HEK293 (cell line): ENCODE data around the gene MAGI2.

ENCODE experiments used
- CTCF ChIA-PET: fragments of 350-600 bp; formaldehyde crosslinking; extraction: SDS; loops from one replicate; lab custom pipeline; 2021; ENCODE audit warnings: antibody characterized with exemption; lab: Yijun Ruan, JAX
- POLR2A ChIA-PET: fragments of 300-600 bp; formaldehyde crosslinking; extraction: SDS; loops from one replicate; lab custom pipeline; 2020; ENCODE audit warnings: antibody characterized with exemption, inconsistent platforms; lab: Yijun Ruan, JAX
- H3K27ac ChIP-seq: fragments of 200-500 bp; sonication (Bioruptor generic); 2 replicates; pipeline ENCODE4 v1.5.1; 2014; ENCODE audit warnings: low read depth, low read length, control low read depth, inconsistent platforms; ENCODE audit errors: extremely low read depth
- H3K36me3 ChIP-seq, 2 experiments: fragments of 200-500 bp in 1 of 2; sonication (Bioruptor generic) in 1 of 2; 1 replicate in 1 of 2; 2 replicates in 1 of 2; pipeline ENCODE4 v1.5.1; 2014 to 2017; ENCODE audit warnings: inconsistent platforms in 2 of 2, low read length in 2 of 2; ENCODE audit not compliant: control insufficient read depth in 2 of 2, insufficient read depth in 1 of 2
- H3K4me1 ChIP-seq: fragments of 200-500 bp; sonication (Bioruptor generic); 2 replicates; pipeline ENCODE4 v1.5.1; 2014; ENCODE audit warnings: mild to moderate bottlenecking, low read length, inconsistent platforms; ENCODE audit not compliant: control insufficient read depth, insufficient read depth
- H3K4me3 ChIP-seq: 2 replicates; pipeline ENCODE4 v1.5.1; 2011; ENCODE audit warnings: low read depth, mild to moderate bottlenecking, control low read depth, low read length, moderate library complexity
- H3K9me3 ChIP-seq: fragments of 200-500 bp; sonication (Bioruptor generic); 2 replicates; pipeline ENCODE4 v1.5.1; 2014; ENCODE audit warnings: low read depth, low read length, inconsistent platforms; ENCODE audit not compliant: control insufficient read depth, insufficient read depth
- FEZF1 ChIP-seq: fragments of 450-650 bp; formaldehyde crosslinking; IDR thresholded peaks from 2 replicates; pipeline ENCODE4 v1.5.1; 2016; ENCODE audit warnings: missing biosample characterization, missing genetic modification characterization
- PRDM10 ChIP-seq: fragments of 450-650 bp; formaldehyde crosslinking; IDR thresholded peaks from 2 replicates; pipeline ENCODE4 v1.5.1; 2016; ENCODE audit warnings: missing biosample characterization, missing genetic modification characterization
- SP7 ChIP-seq: fragments of 450-650 bp; formaldehyde crosslinking; IDR thresholded peaks from 2 replicates; pipeline ENCODE4 v1.5.1; 2016; ENCODE audit warnings: missing biosample characterization, missing genetic modification characterization
- TRIM28 ChIP-seq: IDR thresholded peaks from 2 replicates; pipeline ENCODE4 v1.6.1; 2011; ENCODE audit warnings: low read length, control low read depth, borderline replicate concordance
- ZBTB20 ChIP-seq: fragments of 450-650 bp; formaldehyde crosslinking; IDR thresholded peaks from 2 replicates; pipeline ENCODE4 v1.5.1; 2016; ENCODE audit warnings: missing biosample characterization, missing genetic modification characterization
- ZBTB6 ChIP-seq: fragments of 450-650 bp; formaldehyde crosslinking; IDR thresholded peaks from 2 replicates; pipeline ENCODE4 v1.5.1; 2017; ENCODE audit warnings: missing biosample characterization, missing genetic modification characterization
- ZFP37 ChIP-seq: fragments of 450-650 bp; formaldehyde crosslinking; IDR thresholded peaks from 2 replicates; pipeline ENCODE4 v1.5.1; 2016; ENCODE audit warnings: missing biosample characterization, missing genetic modification characterization
- ZNF239 ChIP-seq: fragments of 450-650 bp; formaldehyde crosslinking; IDR thresholded peaks from 2 replicates; pipeline ENCODE4 v1.5.1; 2016; ENCODE audit warnings: missing biosample characterization, missing genetic modification characterization
- ZNF335 ChIP-seq: fragments of 450-650 bp; formaldehyde crosslinking; conservative IDR thresholded peaks from 2 replicates; pipeline ENCODE4 v1.5.1; 2016; ENCODE audit warnings: missing biosample characterization, missing genetic modification characterization
- ZNF362 ChIP-seq: fragments of 450-650 bp; formaldehyde crosslinking; IDR thresholded peaks from 2 replicates; pipeline ENCODE4 v1.5.1; 2016; ENCODE audit warnings: missing biosample characterization, missing genetic modification characterization
- ZNF366 ChIP-seq: fragments of 450-650 bp; formaldehyde crosslinking; conservative IDR thresholded peaks from 2 replicates; pipeline ENCODE4 v1.5.1; 2016; ENCODE audit warnings: missing biosample characterization, missing genetic modification characterization
- ZNF398 ChIP-seq: fragments of 450-650 bp; formaldehyde crosslinking; IDR thresholded peaks from 2 replicates; pipeline ENCODE4 v1.5.1; 2017; ENCODE audit warnings: missing biosample characterization, missing genetic modification characterization
- ZNF580 ChIP-seq: fragments of 450-650 bp; formaldehyde crosslinking; IDR thresholded peaks from 2 replicates; pipeline ENCODE4 v1.5.1; 2016; ENCODE audit warnings: missing biosample characterization, missing genetic modification characterization
- ZNF596 ChIP-seq: fragments of 450-650 bp; IDR thresholded peaks from 2 replicates; pipeline ENCODE4 v1.5.0; 2018; ENCODE audit warnings: missing biosample characterization, mild to moderate bottlenecking, missing genetic modification characterization, moderate library complexity

The MAGI2 gene

GRCh38 chr7:78770422-78771410 lies 682.8 kb downstream of the MAGI2 start:
- no peak overlapping the region for H3K27ac ChIP-seq
- H3K4me1 ChIP-seq, result peaks cover 7% of the 10 kb centered on the region
- no peaks in the 10 kb centered on the region for H3K36me3 ChIP-seq
- CTCF ChIA-PET, result no interaction called here
- 0 out of 2 replicates have a peak, but pooled peaks have one; percentile 21 for TF ChIP-seq ZNF580 (tag by site-specific recombination)
- peak; percentile 47; the same call in 1 of the 2 replicates for TF ChIP-seq ZNF596 (tag by site-specific recombination)
- TF ChIP-seq PRDM10, result peak; percentile 17; the same call in 1 of the 2 replicates
- no peak for TF ChIP-seq ZNF362 (tag by site-specific recombination)
- TF ChIP-seq TRIM28, result peak; percentile 54; the same call in 1 of the 2 replicates
- no peak for TF ChIP-seq ZNF239
- peak; percentile 60; the same call in 1 of the 2 replicates for TF ChIP-seq ZNF366 (tag by site-specific recombination)
- TF ChIP-seq FEZF1, result no peak
- TF ChIP-seq ZFP37 (tag by site-specific recombination), result no peak
- peak; percentile 94 for TF ChIP-seq ZNF398 (tag by site-specific recombination)
- TF ChIP-seq ZBTB20 (tag by site-specific recombination), result peak; percentile 68
- TF ChIP-seq ZBTB6, result no peak
- H3K4me3 ChIP-seq, result peak overlapping the region; percentile 26
- no peaks in the 10 kb centered on the region for H3K9me3 ChIP-seq
- POLR2A ChIA-PET, result no interaction called here

GRCh38 chr7:78769481-78770101 lies 683.9 kb downstream of the MAGI2 start:
- no peaks in the 10 kb centered on the region for H3K36me3 ChIP-seq
- H3K9me3 ChIP-seq, result no peaks in the 10 kb centered on the region
- ChIA-PET POLR2A (no interaction called here), CTCF (no interaction called here)
- H3K27ac ChIP-seq, result no peak overlapping the region
- peaks cover 7% of the 10 kb centered on the region for H3K4me1 ChIP-seq
- no peak for TF ChIP-seq SP7 (tag by site-specific recombination)
- TF ChIP-seq ZNF335, result peak; percentile 49; the same call in 1 of the 2 replicates
- TF ChIP-seq, all 188 proteins: peak for 1
- peak overlapping the region; percentile 10 for H3K4me3 ChIP-seq
